Muscle of leg (tissue), 11 donors: ENCODE data around the gene HS2ST1. TPM values are rescaled to one million over a fixed set of nuclear protein-coding genes. Genes with fewer than 3 reads are reported as not detected.
A peak's percentile ranks its signal among the peaks of the same experiment; 100 is the strongest.
"Not testable (repeated sequence)": the region's sequence is repeated elsewhere in the genome, so short reads cannot be mapped to it uniquely, and the experiment has no call there.

Source experiments
- DNase-seq: peaks from one replicate; pipeline ENCODE4 v3.0.0; 2013
- H3K27ac ChIP-seq: one replicate; pipeline ENCODE4 v1.5.1; 2013; ENCODE audit warnings: mild to moderate bottlenecking, low read length, control low read depth
- H3K27me3 ChIP-seq: one replicate; pipeline ENCODE4 v1.6.1; 2013; ENCODE audit warnings: low read length; ENCODE audit not compliant: control insufficient read depth, insufficient read depth
- H3K36me3 ChIP-seq: one replicate; pipeline ENCODE4 v1.6.1; 2013; ENCODE audit warnings: low read length; ENCODE audit not compliant: control insufficient read depth, insufficient read depth
- H3K4me1 ChIP-seq: one replicate; pipeline ENCODE4 v1.6.1; 2013; ENCODE audit warnings: low read length; ENCODE audit not compliant: control insufficient read depth, insufficient read depth
- H3K4me3 ChIP-seq: one replicate; pipeline ENCODE4 v1.5.1; 2013; ENCODE audit warnings: low read length, control low read depth
- H3K9me3 ChIP-seq: replicated peaks from 2 replicates; pipeline ENCODE4 v1.6.1; 2013; ENCODE audit warnings: low read depth, low read length; ENCODE audit not compliant: control insufficient read depth
- WGBS: methylation state at CpG from one replicate; pipeline ENCODE4 v1.1.5; 2013; ENCODE audit warnings: missing lambda C conversion rate; ENCODE audit not compliant: insufficient coverage; 5-methylcytosine and 5-hydroxymethylcytosine counted together
- polyA plus RNA-seq, 8 donors: library from polyadenylated mRNA; unstranded; fragments of 120-200 nt; gene quantifications; one replicate each; pipeline versions ENCODE4 v1.2.1 to v1.2.3, GENCODE V29; 2013; ENCODE audit warnings: inconsistent platforms in 1 of 8, low replicate concordance in 1 of 8; ENCODE audit not compliant: insufficient read length in 8 of 8, insufficient read depth in 1 of 8
- total RNA-seq: library from RNA; stranded (reverse); fragments of 120-200 nt; gene quantifications from one replicate; pipeline ENCODE4 v1.2.4, GENCODE V29; 2013

Gene HS2ST1
- total and polyA plus RNA-seq, 9 donors, result 12.4 to 25.5 (median 18.9) TPM

- Histone ChIP-seq H3K27ac (no peak overlapping the region), H3K27me3 (no peaks in the 10 kb centered on the region), H3K9me3 (no peaks in the 10 kb centered on the region), H3K4me1 (no peaks in the 10 kb centered on the region), H3K4me3 (no peak overlapping the region), H3K36me3 (no peaks in the 10 kb centered on the region)
- DNase-seq, result no peak
- WGBS, result 100% methylated on average over 1 of the region's 5 CpGs
These were observed 26.1 kb upstream of the HS2ST1 start for GRCh38 chr1:86888327-86888726.

DNA sequence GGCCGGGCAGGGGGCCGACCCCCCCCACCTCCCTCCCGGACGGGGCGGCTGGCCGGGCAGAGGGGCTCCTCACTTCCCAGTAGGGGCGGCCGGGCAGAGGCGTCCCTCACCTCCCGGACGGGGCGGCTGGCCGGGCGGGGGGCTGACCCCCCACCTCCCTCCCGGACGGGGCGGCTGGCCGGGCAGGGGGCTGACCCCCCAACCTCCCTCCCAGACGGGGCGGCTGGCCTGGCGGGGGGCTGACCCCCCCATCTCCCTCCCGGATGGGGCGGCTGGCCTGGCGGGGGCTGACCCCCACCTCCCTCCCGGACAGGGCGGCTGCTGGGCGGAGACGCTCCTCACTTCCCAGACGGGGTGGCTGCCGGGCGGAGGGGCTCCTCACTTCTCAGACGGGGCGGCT lies 15.0 kb upstream of the HS2ST1 start:
- not testable (repeated sequence) for H3K4me1 ChIP-seq, DNase-seq, H3K27me3 ChIP-seq, H3K36me3 ChIP-seq, H3K4me3 ChIP-seq, H3K27ac ChIP-seq, H3K9me3 ChIP-seq
- 80% methylated on average over 2 of the region's 33 CpGs for WGBS

DNA sequence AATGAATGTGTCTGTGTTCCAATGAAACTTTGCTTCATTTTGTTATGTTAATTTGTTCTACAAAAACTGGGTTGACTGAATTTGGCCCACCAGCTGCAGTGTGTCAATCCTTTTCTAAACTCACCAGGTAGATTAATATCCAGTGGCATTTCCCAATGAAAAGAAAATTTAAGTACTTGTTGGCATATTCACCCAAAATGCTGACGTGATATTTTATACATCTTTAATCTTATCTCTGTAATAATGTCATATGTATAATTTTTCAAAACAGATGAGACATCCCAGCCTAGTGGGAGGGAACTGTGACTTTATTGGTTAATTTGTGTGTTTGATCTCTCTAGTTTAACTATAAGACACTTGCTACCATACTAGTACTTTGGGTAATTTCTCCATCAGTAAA lies 8.6 kb upstream of the HS2ST1 start:
- no CpG with 5 or more reads among the region's 1 CpG for WGBS
- Histone ChIP-seq H3K27me3 (no peaks in the 10 kb centered on the region), H3K9me3 (no peaks in the 10 kb centered on the region), H3K4me3 (no peak overlapping the region), H3K36me3 (peaks cover 5% of the 10 kb centered on the region), H3K4me1 (no peaks in the 10 kb centered on the region), H3K27ac (no peak overlapping the region)
- no peak for DNase-seq

DNA sequence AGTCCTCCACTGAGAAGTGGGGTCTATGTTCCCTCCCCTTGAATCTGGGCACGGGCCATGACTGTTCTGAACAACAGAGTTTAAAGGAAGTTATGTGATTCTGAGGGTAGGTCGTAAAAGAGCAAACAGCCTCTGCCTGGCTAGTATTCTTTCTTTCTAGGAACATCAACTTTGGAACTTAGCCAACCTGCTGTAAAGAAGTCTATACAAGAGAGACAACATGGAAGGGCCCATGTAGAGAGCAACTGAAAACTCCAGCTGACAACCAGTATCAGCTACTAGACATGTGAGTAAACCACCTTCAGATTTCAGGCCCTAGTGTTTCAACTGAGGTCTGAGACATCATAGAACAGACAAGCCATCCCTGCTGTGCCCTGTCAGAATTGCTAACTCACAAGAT lies 8.0 kb upstream of the HS2ST1 start:
- no CpG with 5 or more reads among the region's 2 CpGs for WGBS
- DNase-seq, result peak; percentile 16

DNA sequence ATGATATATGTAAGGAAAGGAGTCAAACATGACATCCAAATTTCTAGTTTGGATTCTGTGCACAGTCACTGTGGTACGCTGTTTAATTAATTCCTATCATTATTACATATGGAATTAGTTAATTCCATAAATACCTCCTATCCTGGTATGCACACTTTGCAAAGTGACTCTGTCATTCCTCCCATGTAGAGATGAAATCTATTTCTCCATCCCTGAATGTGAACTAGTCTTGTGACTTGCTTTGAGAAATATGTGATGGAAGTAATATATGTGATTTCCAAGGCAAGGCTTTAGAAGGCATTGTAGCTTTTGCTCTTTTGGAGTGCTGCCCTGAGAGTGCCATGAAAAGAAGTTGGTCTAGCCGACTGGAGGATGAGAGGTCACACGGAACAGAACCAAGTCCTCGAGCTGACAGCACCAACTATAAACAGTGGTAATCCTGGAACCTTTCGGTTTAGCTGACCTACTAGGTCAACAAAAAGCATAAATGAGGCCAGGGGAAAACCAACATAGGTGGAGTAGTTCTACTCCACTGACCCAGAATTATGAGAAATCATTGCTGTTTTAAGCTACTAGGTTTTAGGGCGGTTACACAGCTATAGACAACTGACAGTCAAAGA lies 2.0 kb upstream of the HS2ST1 start:
- Histone ChIP-seq H3K27ac (no peak overlapping the region), H3K27me3 (no peaks in the 10 kb centered on the region), H3K36me3 (peaks cover 3% of the 10 kb centered on the region), H3K4me1 (peaks cover 3% of the 10 kb centered on the region), H3K9me3 (no peaks in the 10 kb centered on the region), H3K4me3 (peak overlapping the region; percentile 86)
- no CpG with 5 or more reads among the region's 6 CpGs for WGBS
- no peak for DNase-seq

More for the DNA sequence above, 8.0 kb upstream of the HS2ST1 start:
- Histone ChIP-seq H3K4me3 (no peak overlapping the region), H3K27me3 (no peaks in the 10 kb centered on the region), H3K4me1 (no peaks in the 10 kb centered on the region), H3K36me3 (peaks cover 5% of the 10 kb centered on the region), H3K27ac (no peak overlapping the region), H3K9me3 (no peaks in the 10 kb centered on the region)

- Histone ChIP-seq H3K4me1 (peaks cover 3% of the 10 kb centered on the region), H3K4me3 (peak overlapping the region; percentile 86), H3K9me3 (no peaks in the 10 kb centered on the region), H3K27ac (peak overlapping the region; percentile 97), H3K27me3 (no peaks in the 10 kb centered on the region), H3K36me3 (peaks cover 3% of the 10 kb centered on the region)
- 0% methylated on average over 7 of the region's 17 CpGs for WGBS
- peak; percentile 66 for DNase-seq
These were observed 988 bp upstream of the HS2ST1 start for GRCh38 chr1:86913399-86913895.

- peaks cover 3% of the 10 kb centered on the region for H3K36me3 ChIP-seq
- H3K4me3 ChIP-seq, result peak within 1 kb of the TSS; percentile 88
- DNase-seq, result peak; percentile 100
- H3K27me3 ChIP-seq, result no peaks in the 10 kb centered on the region
- no peaks in the 10 kb centered on the region for H3K9me3 ChIP-seq
- peak within 1 kb of the TSS; percentile 97 for H3K27ac ChIP-seq
- peaks cover 3% of the 10 kb centered on the region for H3K4me1 ChIP-seq
- WGBS, result 0% methylated on average over 20 of the region's 44 CpGs
These were observed 387 bp upstream of the HS2ST1 start, which contains the start of gene SELENOF for GRCh38 chr1:86913896-86914600. TSS of gene SELENOF (minus strand) at chr1:86914126. CDS start at chr1:86914111, 15 bp downstream.

GRCh38 chr1:86914998-86915736 lies 732 bp downstream of the HS2ST1 start:
- H3K27me3 ChIP-seq, result no peaks in the 10 kb centered on the region
- H3K36me3 ChIP-seq, result peaks cover under 1% of the 10 kb centered on the region
- WGBS, result under 1% methylated on average over 43 of the region's 43 CpGs
- H3K4me3 ChIP-seq, result peak overlapping the region; percentile 88
- peak overlapping the region; percentile 95 for H3K27ac ChIP-seq
- H3K9me3 ChIP-seq, result no peaks in the 10 kb centered on the region
- DNase-seq, result peak; percentile 84
- H3K4me1 ChIP-seq, result peaks cover 3% of the 10 kb centered on the region

- H3K27me3 ChIP-seq, result no peaks in the 10 kb centered on the region
- H3K9me3 ChIP-seq, result no peaks in the 10 kb centered on the region
- H3K4me3 ChIP-seq, result peak overlapping the region; percentile 88
- DNase-seq, result no peak
- H3K4me1 ChIP-seq, result peaks cover 3% of the 10 kb centered on the region
- H3K27ac ChIP-seq, result peak overlapping the region; percentile 95
- H3K36me3 ChIP-seq, result no peaks in the 10 kb centered on the region
- WGBS, result 0% methylated on average over 13 of the region's 14 CpGs
These were observed 1.4 kb downstream of the HS2ST1 start for GRCh38 chr1:86915737-86916235.

DNA sequence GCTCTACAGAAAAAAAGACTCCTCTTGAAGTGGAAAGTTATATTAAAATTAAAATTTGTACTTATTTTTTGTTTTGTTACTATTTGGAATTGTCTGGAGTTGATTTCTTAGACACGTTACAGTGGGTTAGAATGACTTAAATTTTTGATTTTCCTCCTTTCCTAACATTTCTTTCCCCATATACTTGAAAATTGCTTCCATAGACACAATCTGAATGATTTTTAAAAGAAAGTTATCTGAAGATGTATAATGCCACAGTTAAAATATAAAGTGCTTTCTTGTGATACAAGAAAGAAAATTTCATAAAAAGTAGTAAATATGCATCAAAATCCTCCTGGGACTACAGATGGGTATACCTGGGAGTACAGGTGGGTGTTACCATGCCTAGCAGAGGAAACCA lies 2.3 kb downstream of the HS2ST1 start:
- no peaks in the 10 kb centered on the region for H3K27me3 ChIP-seq
- peaks cover 3% of the 10 kb centered on the region for H3K4me1 ChIP-seq
- no peak overlapping the region for H3K4me3 ChIP-seq
- WGBS, result no CpG with 5 or more reads among the region's 1 CpG
- no peak for DNase-seq
- no peaks in the 10 kb centered on the region for H3K36me3 ChIP-seq
- H3K27ac ChIP-seq, result no peak overlapping the region
- no peaks in the 10 kb centered on the region for H3K9me3 ChIP-seq
